IMR-90 (cell line): Measurements from ENCODE around the gene KIF25. TPM values are rescaled to one million over a fixed set of nuclear protein-coding genes. Genes with fewer than 3 reads are reported as not detected.

Experiments
- ATAC-seq: fragments of 200-7000 bp; cut with Tn5 transposase; 2 replicates; pipeline ENCODE4 v1.9.1; 2020; ENCODE audit warnings: low read depth, mild to moderate bottlenecking, moderate library complexity
- BruUV-seq: library from RNA; stranded (reverse); fragments of 400-500 nt; replicated peaks from 2 replicates; lab custom pipeline; 2021; lab: Mats Ljungman, UMichigan
- CTCF ChIA-PET: fragments of 300-600 bp; formaldehyde crosslinking; extraction: SDS; loops from one replicate; lab custom pipeline; 2021; ENCODE audit warnings: antibody characterized with exemption; lab: Yijun Ruan, JAX
- POLR2A ChIA-PET: fragments of 300-600 bp; sonication (Branson Sonifier 250); formaldehyde crosslinking; loops from one replicate; lab custom pipeline; 2022; ENCODE audit warnings: antibody characterized with exemption; ENCODE audit not compliant: unreplicated experiment; lab: Charles Lee
- DNase-seq: peaks from one replicate; pipeline ENCODE4 v3.0.0; 2013
- H2AFZ ChIP-seq: replicated peaks from 2 replicates; pipeline ENCODE3; 2013; ENCODE audit warnings: low read length, mild to moderate bottlenecking; ENCODE audit not compliant: poor library complexity
- H2AK5ac ChIP-seq: 2 replicates; pipeline ENCODE4 v1.6.1; 2013; ENCODE audit warnings: low read depth, low read length, inconsistent platforms
- H2AK9ac ChIP-seq: replicated peaks from 2 replicates; pipeline ENCODE3; 2013; ENCODE audit warnings: mild to moderate bottlenecking, low read depth, low read length, moderate library complexity; ENCODE audit not compliant: poor library complexity
- H2BK120ac ChIP-seq: 2 replicates; pipeline ENCODE4 v1.6.1; 2013; ENCODE audit warnings: low read depth, low read length, inconsistent platforms
- H2BK15ac ChIP-seq: 3 replicates; pipeline ENCODE4 v1.6.1; 2013; ENCODE audit warnings: low read depth, low read length, inconsistent platforms
- H2BK20ac ChIP-seq: 2 replicates; pipeline ENCODE4 v1.6.1; 2013; ENCODE audit warnings: low read depth, mild to moderate bottlenecking, inconsistent platforms, low read length, moderate library complexity
- H2BK5ac ChIP-seq: 2 replicates; pipeline ENCODE4 v1.6.1; 2013; ENCODE audit warnings: mild to moderate bottlenecking, low read depth, low read length, inconsistent platforms; ENCODE audit not compliant: poor library complexity, severe bottlenecking
- H3K14ac ChIP-seq: replicated peaks from 2 replicates; pipeline ENCODE4 v1.6.1; 2013; ENCODE audit warnings: low read depth, low read length, inconsistent platforms
- H3K18ac ChIP-seq: 2 replicates; pipeline ENCODE4 v1.6.1; 2013; ENCODE audit warnings: low read depth, low read length, control low read depth
- H3K23ac ChIP-seq: 2 replicates; pipeline ENCODE4 v1.6.1; 2013; ENCODE audit warnings: low read depth, low read length, inconsistent platforms
- H3K27ac ChIP-seq: 2 replicates; pipeline ENCODE4 v1.5.1; 2013; ENCODE audit warnings: mild to moderate bottlenecking, control low read depth, low read length; ENCODE audit not compliant: insufficient read depth
- H3K27me3 ChIP-seq: 2 replicates; pipeline ENCODE4 v1.6.1; 2013; ENCODE audit warnings: low read length; ENCODE audit not compliant: control insufficient read depth, insufficient read depth
- H3K36me3 ChIP-seq: 2 replicates; pipeline ENCODE4 v1.6.1; 2013; ENCODE audit warnings: low read length, mixed read lengths; ENCODE audit not compliant: control insufficient read depth, insufficient read depth
- H3K4ac ChIP-seq: 2 replicates; pipeline ENCODE4 v1.6.1; 2013; ENCODE audit warnings: low read depth, low read length, inconsistent platforms
- H3K4me1 ChIP-seq: 2 replicates; pipeline ENCODE4 v1.6.1; 2013; ENCODE audit warnings: low read length, mixed read lengths; ENCODE audit not compliant: control insufficient read depth, insufficient read depth
- H3K4me2 ChIP-seq: 2 replicates; pipeline ENCODE4 v1.6.1; 2013; ENCODE audit warnings: low read depth, mild to moderate bottlenecking, control low read depth, low read length, moderate library complexity
- H3K4me3 ChIP-seq: 2 replicates; pipeline ENCODE4 v1.5.1; 2013; ENCODE audit warnings: low read depth, mild to moderate bottlenecking, control low read depth, low read length, moderate library complexity; ENCODE audit not compliant: insufficient read depth
- H3K56ac ChIP-seq: 2 replicates; pipeline ENCODE4 v1.6.1; 2013; ENCODE audit warnings: low read length, inconsistent platforms; ENCODE audit not compliant: insufficient read depth; ENCODE audit errors: extremely low read depth
- H3K79me1 ChIP-seq, 2 experiments: 2 replicates each; pipeline ENCODE4 v1.6.1; 2013; ENCODE audit warnings: low read length in 2 of 2, inconsistent platforms in 1 of 2, low read depth in 1 of 2
- H3K9ac ChIP-seq: 2 replicates; pipeline ENCODE4 v1.6.1; 2013; ENCODE audit warnings: low read depth, low read length, control low read depth
- H3K9me1 ChIP-seq: 2 replicates; pipeline ENCODE4 v1.6.1; 2013; ENCODE audit warnings: low read length, inconsistent platforms; ENCODE audit not compliant: insufficient read depth
- H3K9me3 ChIP-seq: 2 replicates; pipeline ENCODE4 v1.6.1; 2013; ENCODE audit warnings: low read length; ENCODE audit not compliant: control insufficient read depth, insufficient read depth
- H4K20me1 ChIP-seq: 2 replicates; pipeline ENCODE4 v1.6.1; 2013; ENCODE audit warnings: low read length, inconsistent platforms; ENCODE audit not compliant: insufficient read depth
- H4K5ac ChIP-seq: 2 replicates; pipeline ENCODE4 v1.6.1; 2013; ENCODE audit warnings: mild to moderate bottlenecking, low read depth, low read length, control low read depth
- H4K8ac ChIP-seq, 2 experiments: 2 replicates each; pipeline ENCODE4 v1.6.1; 2013; ENCODE audit warnings: low read depth in 2 of 2, low read length in 2 of 2, control low read depth in 1 of 2, inconsistent platforms in 1 of 2
- H4K91ac ChIP-seq: 2 replicates; pipeline ENCODE4 v1.6.1; 2013; ENCODE audit warnings: low read depth, low read length, inconsistent platforms; ENCODE audit not compliant: insufficient read depth
- CHD1 ChIP-seq: IDR thresholded peaks from 2 replicates; pipeline ENCODE4 v1.6.1; 2012; ENCODE audit warnings: low read depth, low read length, improper control_type of control experiment
- FOS ChIP-seq: fragments of 150-350 bp; IDR thresholded peaks from 2 replicates; pipeline ENCODE4 v1.6.1; 2016; ENCODE audit warnings: low read depth, low read length
- MAZ ChIP-seq: IDR thresholded peaks from 2 replicates; pipeline ENCODE4 v1.6.1; 2012; ENCODE audit warnings: low read depth, mild to moderate bottlenecking, low read length, improper control_type of control experiment, moderate library complexity, borderline replicate concordance
- RCOR1 ChIP-seq: IDR thresholded peaks from 2 replicates; pipeline ENCODE4 v1.6.1; 2012; ENCODE audit warnings: mild to moderate bottlenecking, low read length, improper control_type of control experiment; ENCODE audit not compliant: insufficient replicate concordance
- WGBS, 2 experiments: methylation state at CpG; one replicate each; pipeline versions ENCODE4 v1.1.5 to v1.1.7; 2013; ENCODE audit warnings: missing lambda C conversion rate in 2 of 2; ENCODE audit not compliant: insufficient read length in 1 of 2; ENCODE audit errors: extremely low coverage in 2 of 2; 5-methylcytosine and 5-hydroxymethylcytosine counted together
- dilution Hi-C: fragments of 300-500 bp; cut with HindIII; formaldehyde crosslinking; loops from one replicate; pipeline ENCODE4 v1.14.3; 2018; ENCODE audit warnings: low sequenced_read_pairs; ENCODE audit not compliant: unreplicated experiment
- in situ Hi-C: fragments of 300-500 bp; cut with MboI; formaldehyde crosslinking; loops from 3 replicates; pipeline ENCODE4 v1.14.3; 2019; ENCODE audit warnings: low sequenced_read_pairs, inconsistent platforms, mixed read lengths
- intact Hi-C: fragments of 100-400 bp; cut with micrococcal nuclease; formaldehyde crosslinking; loops from 2 replicates; pipeline ENCODE4 v1.10.0; 2022
- polyA plus RNA-seq, 3 experiments: library from polyadenylated mRNA; depleted of rRNA; stranded (reverse); fragments of >200 nt; gene quantifications; 2 replicates each; pipeline ENCODE4 v1.2.3, GENCODE V29; 2012; ENCODE audit warnings: low replicate concordance in 1 of 3
- total RNA-seq: library from RNA; depleted of rRNA; stranded (reverse); fragments of >200 nt; gene quantifications from 2 replicates; pipeline ENCODE4 v1.2.3, GENCODE V29; 2012

Gene KIF25
- total and polyA plus RNA-seq, 2 of the 4 experiments (the other 2 are of a cell fraction): not detected

DNA sequence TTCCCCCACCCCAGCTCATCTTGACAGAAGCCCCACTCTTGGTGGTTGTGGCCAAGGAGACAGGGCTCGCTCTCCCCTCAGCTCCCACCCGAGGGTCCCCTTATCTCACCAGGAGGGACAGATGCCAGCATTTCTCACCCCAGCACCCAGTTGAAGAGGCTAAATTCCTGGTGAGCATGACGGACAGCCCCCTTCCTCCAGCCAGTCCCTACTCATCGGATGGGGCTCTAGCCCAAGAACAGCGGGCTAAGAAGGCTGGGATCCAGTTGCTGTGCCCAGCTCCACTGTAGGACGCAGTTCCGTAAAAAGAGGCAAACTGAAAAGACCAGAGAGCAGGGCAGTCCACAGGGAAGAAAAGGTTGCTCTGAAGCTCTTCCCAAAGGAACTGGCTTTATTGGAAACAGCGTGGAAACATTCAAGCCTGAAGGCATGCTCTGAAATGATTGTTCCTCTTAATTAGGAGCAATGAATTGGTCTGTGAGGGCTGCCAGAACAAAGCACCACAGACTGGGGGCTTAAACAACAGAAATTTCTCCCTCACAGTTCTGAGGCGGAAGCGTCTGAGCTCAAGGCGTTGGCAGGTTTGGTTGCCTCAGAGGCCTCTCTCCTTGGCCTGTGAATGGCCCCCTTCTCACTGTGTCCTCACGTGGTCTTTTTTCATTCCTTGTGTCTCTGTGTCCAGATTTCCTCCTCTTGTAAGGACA, 17.9 kb upstream of the KIF25 start:
- TF ChIP-seq MAZ (no peak), FOS (no peak), RCOR1 (no peak), CHD1 (no peak)
- Histone ChIP-seq H3K18ac (no peak overlapping the region), H3K4me2 (no peak overlapping the region), H2BK120ac (no peak overlapping the region), H4K5ac (no peak overlapping the region), H3K79me1 (no peaks in the 10 kb centered on the region), H3K36me3 (no peaks in the 10 kb centered on the region), H2BK5ac (no peak overlapping the region), H3K4me1 (peaks cover 4% of the 10 kb centered on the region; the same call in 1 of the 2 replicates), H2AFZ (no peak overlapping the region), H3K27ac (no peak overlapping the region), H2BK20ac (no peak overlapping the region), H3K27me3 (peaks cover 2% of the 10 kb centered on the region; the same call in 1 of the 2 replicates), H3K14ac (no peak overlapping the region), H4K20me1 (no peaks in the 10 kb centered on the region), H2AK5ac (no peak overlapping the region), H3K9ac (no peak overlapping the region), H3K23ac (no peak overlapping the region), H4K8ac (no peak overlapping the region), H3K56ac (no peak overlapping the region), H2BK15ac (no peak overlapping the region), H2AK9ac (no peak overlapping the region), H3K4ac (no peak overlapping the region), H4K91ac (no peak overlapping the region), H3K4me3 (no peak overlapping the region), H3K9me1 (peaks cover 2% of the 10 kb centered on the region; the same call in 1 of the 2 replicates), H3K9me3 (no peaks in the 10 kb centered on the region)
- in situ Hi-C loops: no loop called here
- ATAC-seq (no peak), DNase-seq (no peak)
- ChIA-PET POLR2A (no interaction called here), CTCF (no interaction called here)
- no TSS peak for BruUV-seq
- 72% methylated on average over 9 of the region's 12 CpGs; no CpG with 5 or more reads in 1 of the 2 experiments for WGBS, 2 experiments
- dilution Hi-C loops: no loop called here
- intact Hi-C loops: no loop called here
